ELF-1 (cell line): ENCODE results near the gene UMODL1.
A peak's percentile ranks its signal among the peaks of the same experiment; 100 is the strongest.

Experiments used
- DNase-seq: peaks from one replicate; pipeline ENCODE4 v3.0.0-alpha.2; 2016; ENCODE audit warnings: low read depth, low spot score

Gene UMODL1

GRCh38 chr21:42079008-42079938 lies 8.2 kb downstream of the UMODL1 start:
- no peak for DNase-seq

GRCh38 chr21:42079939-42080787 lies 9.0 kb downstream of the UMODL1 start:
- DNase-seq, result no peak

- no peak for DNase-seq
Observed at GRCh38 chr21:42080788-42081083, 9.6 kb downstream of the UMODL1 start.

- DNase-seq, result no peak
Observed at GRCh38 chr21:42081138-42081537, 10.0 kb downstream of the UMODL1 start.

- no peak for DNase-seq
Observed at GRCh38 chr21:42081931-42082381, 10.8 kb downstream of the UMODL1 start.

GRCh38 chr21:42082501-42083360 lies 11.6 kb downstream of the UMODL1 start:
- DNase-seq, result no peak

- no peak for DNase-seq
Observed at GRCh38 chr21:42083361-42083690, 12.2 kb downstream of the UMODL1 start.

- no peak for DNase-seq
Observed at GRCh38 chr21:42084079-42084478, 13.0 kb downstream of the UMODL1 start.

GRCh38 chr21:42085246-42086077 lies 14.3 kb downstream of the UMODL1 start:
- no peak for DNase-seq

- DNase-seq, result no peak
Observed at GRCh38 chr21:42086969-42087368, 15.9 kb downstream of the UMODL1 start.

GRCh38 chr21:42088148-42088547 lies 17.0 kb downstream of the UMODL1 start:
- DNase-seq, result no peak

GRCh38 chr21:42088658-42089057 lies 17.5 kb downstream of the UMODL1 start:
- DNase-seq, result no peak

- no peak for DNase-seq
Observed at GRCh38 chr21:42089093-42089631, 18.0 kb downstream of the UMODL1 start.

GRCh38 chr21:42089665-42090310 lies 18.7 kb downstream of the UMODL1 start:
- DNase-seq, result no peak

- DNase-seq, result peak; percentile 47
Observed at GRCh38 chr21:42091899-42092508, 20.9 kb downstream of the UMODL1 start.

GRCh38 chr21:42092771-42093170 lies 21.7 kb downstream of the UMODL1 start:
- peak; percentile 32 for DNase-seq

- DNase-seq, result no peak
Observed at GRCh38 chr21:42093186-42093585, 22.1 kb downstream of the UMODL1 start.

- no peak for DNase-seq
Observed at GRCh38 chr21:42093991-42094421, 22.9 kb downstream of the UMODL1 start.

- DNase-seq, result no peak
Observed at GRCh38 chr21:42094811-42095210, 23.7 kb downstream of the UMODL1 start.

- no peak for DNase-seq
Observed at GRCh38 chr21:42095581-42095980, 24.5 kb downstream of the UMODL1 start.
